Spinal cord (tissue), 10 donors: Measurements from ENCODE around the gene PARVB. TPM values are rescaled to one million over a fixed set of nuclear protein-coding genes. Genes with fewer than 3 reads are reported as not detected.
A peak's percentile ranks its signal among the peaks of the same experiment; 100 is the strongest.
"Not testable (repeated sequence)": the region's sequence is repeated elsewhere in the genome, so short reads cannot be mapped to it uniquely, and the experiment has no call there.

ENCODE experiments used
- DNase-seq, 6 donors: peaks; one replicate each; pipeline versions ENCODE4 v3.0.0 to v3.0.0-alpha.2; 2013 to 2015; ENCODE audit warnings: low spot score in 6 of 6, low read depth in 4 of 6
- H3K27ac ChIP-seq: one replicate; pipeline ENCODE4 v1.5.1; 2013; ENCODE audit warnings: low read depth, low read length, control low read depth
- H3K27me3 ChIP-seq: one replicate; pipeline ENCODE4 v1.6.1; 2013; ENCODE audit warnings: low read length; ENCODE audit not compliant: control insufficient read depth, insufficient read depth
- H3K36me3 ChIP-seq: one replicate; pipeline ENCODE4 v1.6.1; 2013; ENCODE audit warnings: low read length; ENCODE audit not compliant: control insufficient read depth, insufficient read depth
- H3K4me1 ChIP-seq: one replicate; pipeline ENCODE4 v1.6.1; 2013; ENCODE audit warnings: low read length; ENCODE audit not compliant: control insufficient read depth, insufficient read depth
- H3K4me3 ChIP-seq: one replicate; pipeline ENCODE4 v1.5.1; 2013; ENCODE audit warnings: low read depth, low read length, control low read depth
- H3K9me3 ChIP-seq: one replicate; pipeline ENCODE4 v1.6.1; 2013; ENCODE audit warnings: low read length; ENCODE audit not compliant: control insufficient read depth, insufficient read depth
- WGBS: methylation state at CpG from one replicate; pipeline ENCODE4 v1.1.5; 2013; ENCODE audit warnings: missing lambda C conversion rate; ENCODE audit not compliant: insufficient coverage; 5-methylcytosine and 5-hydroxymethylcytosine counted together
- polyA plus RNA-seq, 2 donors: library from polyadenylated mRNA; unstranded; fragments of 120-200 nt; gene quantifications; one replicate each; pipeline ENCODE4 v1.2.1, GENCODE V29; 2013; ENCODE audit not compliant: insufficient read length in 2 of 2
- total RNA-seq, 2 donors: library from RNA; depleted of rRNA in 1 of 2; stranded (reverse); fragments of 120-200 nt in 1 of 2; fragments of >200 nt in 1 of 2; gene quantifications; one replicate each; pipeline versions ENCODE4 v1.2.3 to v1.2.4, GENCODE V29; 2013 to 2014
- donor health status: healthy.

PARVB gene
- total and polyA plus RNA-seq, 4 donors: 9.7 to 26.0 (median 18.9) TPM

GRCh38 chr22:44046485-44047141, 22.5 kb downstream of the PARVB start:
- 86% methylated on average over 10 of the region's 14 CpGs for WGBS
- Histone ChIP-seq H3K36me3 (no peaks in the 10 kb centered on the region), H3K9me3 (no peaks in the 10 kb centered on the region), H3K27ac (no peak overlapping the region), H3K4me1 (peaks cover 31% of the 10 kb centered on the region), H3K27me3 (peaks cover 8% of the 10 kb centered on the region), H3K4me3 (no peak overlapping the region)
- no peak for DNase-seq

- no peaks in the 10 kb centered on the region for H3K36me3 ChIP-seq
- peaks cover 34% of the 10 kb centered on the region for H3K4me1 ChIP-seq
- peaks cover 8% of the 10 kb centered on the region for H3K27me3 ChIP-seq
- H3K27ac ChIP-seq: no peak overlapping the region
- H3K4me3 ChIP-seq: no peak overlapping the region
- WGBS: 91% methylated on average over 8 of the region's 9 CpGs
- H3K9me3 ChIP-seq: no peaks in the 10 kb centered on the region
- no peak for DNase-seq
Observed at GRCh38 chr22:44047891-44048301, 23.8 kb downstream of the PARVB start.

- 24% methylated on average over 13 of the region's 20 CpGs for WGBS
- no peaks in the 10 kb centered on the region for H3K36me3 ChIP-seq
Observed at GRCh38 chr22:44049486-44050231, 25.6 kb downstream of the PARVB start.

GRCh38 chr22:44050766-44051355, 26.8 kb downstream of the PARVB start:
- Histone ChIP-seq H3K4me3 (no peak overlapping the region), H3K27ac (no peak overlapping the region), H3K9me3 (no peaks in the 10 kb centered on the region), H3K27me3 (peaks cover 8% of the 10 kb centered on the region), H3K4me1 (peaks cover 34% of the 10 kb centered on the region), H3K36me3 (no peaks in the 10 kb centered on the region)
- DNase-seq: no peak
- WGBS: 74% methylated on average over 13 of the region's 13 CpGs

More at GRCh38 chr22:44049486-44050231, 25.6 kb downstream of the PARVB start:
- no peak overlapping the region for H3K4me3 ChIP-seq
- no peaks in the 10 kb centered on the region for H3K9me3 ChIP-seq
- no peak overlapping the region for H3K27ac ChIP-seq
- peaks cover 34% of the 10 kb centered on the region for H3K4me1 ChIP-seq
- peaks cover 8% of the 10 kb centered on the region for H3K27me3 ChIP-seq
- peak; percentile 36 to 93 (median 58) for DNase-seq

- 83% methylated on average over 6 of the region's 6 CpGs for WGBS
- H3K36me3 ChIP-seq: no peaks in the 10 kb centered on the region
- H3K9me3 ChIP-seq: no peaks in the 10 kb centered on the region
- H3K4me3 ChIP-seq: no peak overlapping the region
- H3K27ac ChIP-seq: no peak overlapping the region
- DNase-seq: no peak
- H3K27me3 ChIP-seq: peaks cover 8% of the 10 kb centered on the region
- peaks cover 34% of the 10 kb centered on the region for H3K4me1 ChIP-seq
Observed at GRCh38 chr22:44051358-44051757, 27.3 kb downstream of the PARVB start.

- DNase-seq: peak in 1 of 6 donors; percentile 36
Observed at GRCh38 chr22:44051961-44052360, 27.9 kb downstream of the PARVB start.

GRCh38 chr22:44055805-44056204, 31.7 kb downstream of the PARVB start:
- WGBS: 96% methylated on average over 16 of the region's 16 CpGs
- no peaks in the 10 kb centered on the region for H3K36me3 ChIP-seq
- peaks cover 19% of the 10 kb centered on the region for H3K4me1 ChIP-seq
- no peak overlapping the region for H3K4me3 ChIP-seq
- no peak overlapping the region for H3K27ac ChIP-seq
- no peaks in the 10 kb centered on the region for H3K9me3 ChIP-seq
- peaks cover 5% of the 10 kb centered on the region for H3K27me3 ChIP-seq
- no peak for DNase-seq

More at GRCh38 chr22:44051961-44052360, 27.9 kb downstream of the PARVB start:
- Histone ChIP-seq H3K4me3 (no peak overlapping the region), H3K9me3 (no peaks in the 10 kb centered on the region), H3K27me3 (peaks cover 8% of the 10 kb centered on the region), H3K4me1 (peaks cover 34% of the 10 kb centered on the region), H3K36me3 (no peaks in the 10 kb centered on the region), H3K27ac (no peak overlapping the region)
- WGBS: 54% methylated on average over 13 of the region's 13 CpGs

- not testable (repeated sequence) for H3K36me3 ChIP-seq, H3K27ac ChIP-seq, H3K27me3 ChIP-seq, H3K4me3 ChIP-seq, H3K9me3 ChIP-seq, DNase-seq
- H3K4me1 ChIP-seq: peaks cover 11% of the 10 kb centered on the region
- WGBS: 88% methylated on average over 1 of the region's 4 CpGs
Observed at GRCh38 chr22:44056649-44057048, 32.5 kb downstream of the PARVB start.

- no peak overlapping the region for H3K27ac ChIP-seq
- 49% methylated on average over 11 of the region's 11 CpGs for WGBS
Observed at GRCh38 chr22:44057401-44057987, 33.4 kb downstream of the PARVB start.

More at GRCh38 chr22:44057401-44057987, 33.4 kb downstream of the PARVB start:
- Histone ChIP-seq H3K4me1 (peaks cover 8% of the 10 kb centered on the region), H3K36me3 (no peaks in the 10 kb centered on the region), H3K27me3 (no peaks in the 10 kb centered on the region), H3K4me3 (no peak overlapping the region), H3K9me3 (no peaks in the 10 kb centered on the region)
- no peak for DNase-seq
